Neural cell (in vitro differentiated cells): ENCODE results near the gene TRIM29. TPM values are rescaled to one million over a fixed set of nuclear protein-coding genes. Genes with fewer than 3 reads are reported as not detected.

Experiments used
- H2AFZ ChIP-seq: fragments of 200-600, 300-800 bp; sonication (generic), shearing (Covaris generic); 2 replicates; pipeline ENCODE4 v1.6.0; 2014; ENCODE audit warnings: low read depth, mild to moderate bottlenecking, antibody characterized with exemption, low read length, moderate library complexity
- H3F3A ChIP-seq: fragments of 200-600 bp; shearing (Covaris generic); 2 replicates; pipeline ENCODE4 v1.6.1; 2016; ENCODE audit warnings: mild to moderate bottlenecking, moderate library complexity, mixed read lengths, antibody characterized with exemption, low read length; ENCODE audit not compliant: insufficient read depth, poor library complexity, severe bottlenecking
- H3K27ac ChIP-seq: fragments of 200-600, 300-800 bp; sonication (generic), shearing (Covaris generic); 2 replicates; pipeline ENCODE4 v1.5.1; 2014; ENCODE audit warnings: mild to moderate bottlenecking, low read length, moderate library complexity
- H3K27me3 ChIP-seq: fragments of 300-800, 200-600 bp; sonication (generic), shearing (Covaris generic); 2 replicates; pipeline ENCODE4 v1.6.0; 2014; ENCODE audit warnings: mild to moderate bottlenecking, low read depth, low read length, moderate library complexity; ENCODE audit not compliant: insufficient read depth
- H3K36me3 ChIP-seq: fragments of 300-800, 200-600 bp; sonication (generic), shearing (Covaris generic); 2 replicates; pipeline ENCODE4 v1.5.1; 2014; ENCODE audit warnings: mild to moderate bottlenecking, antibody characterized with exemption, low read length, moderate library complexity; ENCODE audit not compliant: insufficient read depth
- H3K4me2 ChIP-seq: fragments of 300-800, 200-600 bp; sonication (generic), shearing (Covaris generic); 2 replicates; pipeline ENCODE4 v1.6.0; 2014; ENCODE audit warnings: mild to moderate bottlenecking, low read length
- H3K4me3 ChIP-seq: fragments of 300-800, 200-600 bp; sonication (generic), shearing (Covaris generic); 2 replicates; pipeline ENCODE4 v1.5.1; 2014; ENCODE audit warnings: mild to moderate bottlenecking, low read length, moderate library complexity
- H3K79me2 ChIP-seq: fragments of 200-600 bp; shearing (Covaris generic); replicated peaks from 2 replicates; pipeline ENCODE4 v1.6.0; 2014; ENCODE audit warnings: mild to moderate bottlenecking, low read length, moderate library complexity; ENCODE audit not compliant: insufficient read depth
- H3K9ac ChIP-seq: fragments of 300-800, 200-600 bp; sonication (generic), shearing (Covaris generic); 2 replicates; pipeline ENCODE4 v1.6.1; 2016; ENCODE audit warnings: mild to moderate bottlenecking, low read length, mixed read lengths
- H3K9me2 ChIP-seq: fragments of 200-600 bp; shearing (Covaris generic); 2 replicates; pipeline ENCODE4 v1.6.1; 2016; ENCODE audit warnings: mild to moderate bottlenecking, low read length, mixed read lengths; ENCODE audit not compliant: insufficient read depth
- H3K9me3 ChIP-seq: fragments of 200-600, 300-800 bp; sonication (generic), shearing (Covaris generic); 2 replicates; pipeline ENCODE4 v1.6.1; 2016; ENCODE audit warnings: mild to moderate bottlenecking, mixed run types, low read length, moderate library complexity, mixed read lengths
- H4K20me1 ChIP-seq: fragments of 200-600 bp; shearing (Covaris generic); 2 replicates; pipeline ENCODE4 v1.6.1; 2016; ENCODE audit warnings: mild to moderate bottlenecking, mixed run types; ENCODE audit not compliant: insufficient read depth
- CTCF ChIP-seq: fragments of 450-650 bp; IDR thresholded peaks from 2 replicates; pipeline ENCODE4 v1.5.1; 2014; ENCODE audit warnings: antibody characterized with exemption, mild to moderate bottlenecking, moderate library complexity; ENCODE audit not compliant: poor library complexity, severe bottlenecking
- EP300 ChIP-seq: fragments of 450-650 bp; conservative IDR thresholded peaks from 2 replicates; pipeline ENCODE4 v1.6.1; 2014; ENCODE audit warnings: antibody characterized with exemption, mild to moderate bottlenecking, moderate library complexity; ENCODE audit not compliant: poor library complexity, severe bottlenecking
- EZH2 ChIP-seq: fragments of 200-600, 300-800 bp; shearing (Covaris generic), sonication (generic); IDR thresholded peaks from 2 replicates; pipeline ENCODE4 v1.6.1; 2014; ENCODE audit warnings: antibody characterized with exemption, low read length, borderline replicate concordance, mild to moderate bottlenecking; ENCODE audit not compliant: insufficient read depth, poor library complexity, severe bottlenecking
- MXI1 ChIP-seq: fragments of 450-650 bp; conservative IDR thresholded peaks from 2 replicates; pipeline ENCODE4 v1.6.1; 2014; ENCODE audit warnings: antibody characterized with exemption, mild to moderate bottlenecking; ENCODE audit not compliant: poor library complexity, severe bottlenecking
- POLR2AphosphoS5 ChIP-seq: IDR thresholded peaks from 2 replicates; pipeline ENCODE4 v1.6.1; 2012
- RAD21 ChIP-seq: fragments of 450-650 bp; conservative IDR thresholded peaks from 2 replicates; pipeline ENCODE4 v1.6.1; 2014; ENCODE audit warnings: antibody characterized with exemption, mild to moderate bottlenecking, moderate library complexity
- REST ChIP-seq: IDR thresholded peaks from 2 replicates; pipeline ENCODE4 v1.6.1; 2012; ENCODE audit warnings: borderline replicate concordance
- SMC3 ChIP-seq: fragments of 450-650 bp; conservative IDR thresholded peaks from 2 replicates; pipeline ENCODE4 v1.6.1; 2014; ENCODE audit warnings: antibody characterized with exemption, mild to moderate bottlenecking, moderate library complexity; ENCODE audit not compliant: poor library complexity
- TAF1 ChIP-seq: IDR thresholded peaks from 2 replicates; pipeline ENCODE4 v1.6.1; 2012; ENCODE audit warnings: low read depth
- polyA plus RNA-seq: library from polyadenylated mRNA; depleted of rRNA; stranded (reverse); fragments of >200 nt; gene quantifications from 2 replicates; pipeline ENCODE4 v1.2.3, GENCODE V29; 2014

TRIM29 gene
- polyA plus RNA-seq, 1 donor from 2014 or later: 0.82 TPM

GRCh38 chr11:120066738-120067437 lies 71.0 kb downstream of the TRIM29 start:
- Histone ChIP-seq H3K9ac (no peak overlapping the region), H3K9me3 (no peaks in the 10 kb centered on the region), H3K79me2 (no peaks in the 10 kb centered on the region), H4K20me1 (no peaks in the 10 kb centered on the region), H3K36me3 (no peaks in the 10 kb centered on the region), H3K4me3 (no peak overlapping the region), H3K4me2 (no peak overlapping the region), H3F3A (no peaks in the 10 kb centered on the region), H3K27ac (no peak overlapping the region), H2AFZ (no peak overlapping the region), H3K9me2 (no peaks in the 10 kb centered on the region), H3K27me3 (no peaks in the 10 kb centered on the region)
- TF ChIP-seq RAD21: no peak
- TF ChIP-seq POLR2AphosphoS5: no peak
- TF ChIP-seq EP300: no peak
- no peak for TF ChIP-seq CTCF
- no peak for TF ChIP-seq TAF1
- TF ChIP-seq SMC3: no peak

- no peaks in the 10 kb centered on the region for H3K9me2 ChIP-seq
- H3K9me3 ChIP-seq: no peaks in the 10 kb centered on the region
- no peaks in the 10 kb centered on the region for H3K79me2 ChIP-seq
- no peak overlapping the region for H3K9ac ChIP-seq
- H3K4me3 ChIP-seq: no peak overlapping the region
- H4K20me1 ChIP-seq: no peaks in the 10 kb centered on the region
- H3K27me3 ChIP-seq: no peaks in the 10 kb centered on the region
- no peak overlapping the region for H2AFZ ChIP-seq
- TF ChIP-seq EP300: no peak
- TF ChIP-seq POLR2AphosphoS5: no peak
- no peak for TF ChIP-seq RAD21
- no peak for TF ChIP-seq MXI1
- TF ChIP-seq EZH2: no peak
- TF ChIP-seq TAF1: no peak
- no peak for TF ChIP-seq SMC3
- no peak for TF ChIP-seq CTCF
- TF ChIP-seq REST: no peak
- no peaks in the 10 kb centered on the region for H3F3A ChIP-seq
- no peak overlapping the region for H3K27ac ChIP-seq
- no peaks in the 10 kb centered on the region for H3K36me3 ChIP-seq
- H3K4me2 ChIP-seq: no peak overlapping the region
These were observed 72.0 kb downstream of the TRIM29 start for GRCh38 chr11:120065876-120066275.
